Measurements from ENCODE around the gene CARD11.

GRCh38 chr7:3009086-3009485, 34.6 kb downstream of the CARD11 start:
- TF ChIP-seq, protein P1, sequence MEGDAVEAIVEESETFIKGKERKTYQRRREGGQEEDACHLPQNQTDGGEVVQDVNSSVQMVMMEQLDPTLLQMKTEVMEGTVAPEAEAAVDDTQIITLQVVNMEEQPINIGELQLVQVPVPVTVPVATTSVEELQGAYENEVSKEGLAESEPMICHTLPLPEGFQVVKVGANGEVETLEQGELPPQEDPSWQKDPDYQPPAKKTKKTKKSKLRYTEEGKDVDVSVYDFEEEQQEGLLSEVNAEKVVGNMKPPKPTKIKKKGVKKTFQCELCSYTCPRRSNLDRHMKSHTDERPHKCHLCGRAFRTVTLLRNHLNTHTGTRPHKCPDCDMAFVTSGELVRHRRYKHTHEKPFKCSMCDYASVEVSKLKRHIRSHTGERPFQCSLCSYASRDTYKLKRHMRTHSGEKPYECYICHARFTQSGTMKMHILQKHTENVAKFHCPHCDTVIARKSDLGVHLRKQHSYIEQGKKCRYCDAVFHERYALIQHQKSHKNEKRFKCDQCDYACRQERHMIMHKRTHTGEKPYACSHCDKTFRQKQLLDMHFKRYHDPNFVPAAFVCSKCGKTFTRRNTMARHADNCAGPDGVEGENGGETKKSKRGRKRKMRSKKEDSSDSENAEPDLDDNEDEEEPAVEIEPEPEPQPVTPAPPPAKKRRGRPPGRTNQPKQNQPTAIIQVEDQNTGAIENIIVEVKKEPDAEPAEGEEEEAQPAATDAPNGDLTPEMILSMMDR (conservative IDR thresholded peaks at IDR 0.05) = no peak
- TF ChIP-seq ZFX (IDR thresholded peaks at IDR 0.05) = no peak
